Ovary (tissue), 9 donors: ENCODE results near the gene MBNL2. TPM values are rescaled to one million over a fixed set of nuclear protein-coding genes. Genes with fewer than 3 reads are reported as not detected.

Experiments
- DNase-seq, 5 donors: peaks; one replicate each; pipeline ENCODE4 v3.0.0-alpha.2; 2019 to 2020
- H3K27ac ChIP-seq, 2 donors: fragments of 200-600 bp; one replicate each; pipeline versions ENCODE4 v1.5.1 to v1.8.0; 2019 to 2022
- H3K27me3 ChIP-seq: fragments of 200-600 bp; one replicate; pipeline ENCODE4 v1.8.0; 2022
- H3K36me3 ChIP-seq: fragments of 200-600 bp; sonication (generic); one replicate; pipeline ENCODE4 v1.5.1; 2019
- H3K4me1 ChIP-seq: one replicate; pipeline ENCODE4 v1.8.1; 2013; ENCODE audit warnings: mild to moderate bottlenecking, moderate library complexity; ENCODE audit not compliant: insufficient read depth
- H3K4me3 ChIP-seq: fragments of 200-600 bp; sonication (generic); one replicate; pipeline ENCODE4 v1.5.1; 2017
- H3K9me3 ChIP-seq, 2 donors: fragments of 200-600 bp in 1 of 2; sonication (generic) in 1 of 2; one replicate each; pipeline versions ENCODE4 v1.5.1 to v1.8.1; 2013 to 2019; ENCODE audit warnings: mild to moderate bottlenecking in 1 of 2, moderate library complexity in 1 of 2
- EP300 ChIP-seq: sonication (generic); formaldehyde crosslinking; IDR thresholded peaks from one replicate; pipeline ENCODE4 v1.6.1; 2017; ENCODE audit warnings: antibody characterized with exemption
- POLR2A ChIP-seq: fragments of 450-650 bp; IDR thresholded peaks from one replicate; pipeline ENCODE4 v1.6.1; 2017; ENCODE audit warnings: antibody characterized with exemption, mild to moderate bottlenecking, moderate library complexity
- WGBS, 3 donors: extraction: QIAGEN DNeasy Blood & Tissue Kit in 1 of 3; methylation state at CpG; one replicate each; pipeline versions ENCODE4 v1.1.5 to v1.1.7; 2013 to 2017; 5-methylcytosine and 5-hydroxymethylcytosine counted together
- intact Hi-C, 4 donors: fragments of 100-400 bp; cut with DNase I; formaldehyde crosslinking; loops; one replicate each; pipeline versions ENCODE4 v1.11.0 to v1.15.1; 2022 to 2023
- polyA plus RNA-seq, 2 donors: library from polyadenylated mRNA; stranded (reverse); fragments of 200-250 nt in 1 of 2; fragments of 350-450 nt in 1 of 2; fragmentation: Illumina TruSeq in 1 of 2; extraction: RNeasy Lipid Tissue Mini Kit (QIAGEN cat#74804) in 1 of 2; gene quantifications; one replicate each; pipeline ENCODE4 v1.2.3, GENCODE V29; 2013 to 2014
- total RNA-seq, 7 donors: library from RNA; depleted of rRNA in 2 of 7; stranded (reverse); fragments of >200 nt in 2 of 7; fragmentation: NEBNext Ultra II Directional in 3 of 7; extraction: Animal tissue kit (Norgen Biotek cat#: 25700) in 3 of 7; gene quantifications; one replicate each; pipeline versions ENCODE4 v1.1.0 to v1.2.4, GENCODE V29; 2016 to 2023
- TF ChIP-seq, protein P1 (sequence below), 3 donors: fragments of 450-650 bp in 2 of 3; fragments of 200-600 bp in 1 of 3; IDR thresholded peaks; one replicate each; pipeline versions ENCODE4 v1.5.1 to v1.8.0; 2016 to 2022; ENCODE audit warnings: antibody characterized with exemption in 3 of 3, mild to moderate bottlenecking in 1 of 3
- donor health status: DM: no; HTN: no; CAD: no; lungs with moderate emphysema.
- donor health status: DM: no; HTN: no; CAD: no.
- donor health status: Bipolar disorder and iron deficiency.
- donor health status: DM: yes; HTN: yes; CAD: no.
- donor health status: DM: no; HTN: no; CAD: no.
- donor health status: DM: yes; HTN: yes; CAD: no.

The MBNL2 gene
- total and polyA plus RNA-seq, 9 donors = 43.7 to 110 (median 92.1) TPM

DNA sequence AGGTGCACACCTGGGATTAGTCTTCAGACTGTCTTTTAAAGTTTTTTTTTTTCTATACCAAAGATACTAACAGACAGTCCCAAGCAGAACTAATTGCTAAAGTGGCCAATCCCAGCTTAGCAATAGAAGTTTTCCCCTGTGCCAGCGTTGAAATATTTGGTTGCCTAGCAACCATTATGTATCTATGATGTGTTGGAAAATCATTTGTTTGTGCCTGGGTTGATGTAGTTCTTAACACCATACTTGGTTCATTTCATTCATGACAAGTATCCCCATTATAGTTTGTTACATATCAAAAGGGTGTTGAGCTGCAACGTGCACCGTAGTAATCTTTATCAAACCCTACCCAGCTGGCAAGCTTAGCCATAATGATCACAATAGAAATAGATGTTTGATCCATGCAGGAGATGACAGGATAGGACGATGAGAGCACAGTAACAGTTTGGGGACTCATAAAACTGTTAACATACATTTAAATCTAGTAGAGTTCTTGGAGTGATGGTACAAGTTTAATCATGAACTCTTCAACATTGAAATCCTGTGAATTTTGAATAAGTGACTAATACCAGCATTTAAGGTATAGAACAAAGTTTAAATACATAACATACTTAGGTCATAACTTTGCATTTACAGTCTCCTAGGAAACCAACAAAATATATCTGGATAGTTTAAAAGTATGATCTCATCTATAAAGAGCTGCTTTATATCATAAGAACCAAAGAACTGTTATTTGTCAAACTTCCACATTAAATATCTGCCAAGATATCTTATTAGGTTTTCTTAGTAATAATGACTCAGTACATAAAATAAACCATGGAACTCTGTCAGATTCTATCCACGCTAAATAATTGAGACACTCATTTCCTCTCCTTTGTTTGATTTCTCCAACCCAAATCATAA is 73.4 kb downstream of the MBNL2 start:
- Histone ChIP-seq H3K9me3 (no peaks in the 10 kb centered on the region), H3K27me3 (no peaks in the 10 kb centered on the region), H3K27ac (no peak overlapping the region), H3K4me3 (no peak overlapping the region), H3K36me3 (no peaks in the 10 kb centered on the region), H3K4me1 (peaks cover 9% of the 10 kb centered on the region)
- TF ChIP-seq, protein P1, sequence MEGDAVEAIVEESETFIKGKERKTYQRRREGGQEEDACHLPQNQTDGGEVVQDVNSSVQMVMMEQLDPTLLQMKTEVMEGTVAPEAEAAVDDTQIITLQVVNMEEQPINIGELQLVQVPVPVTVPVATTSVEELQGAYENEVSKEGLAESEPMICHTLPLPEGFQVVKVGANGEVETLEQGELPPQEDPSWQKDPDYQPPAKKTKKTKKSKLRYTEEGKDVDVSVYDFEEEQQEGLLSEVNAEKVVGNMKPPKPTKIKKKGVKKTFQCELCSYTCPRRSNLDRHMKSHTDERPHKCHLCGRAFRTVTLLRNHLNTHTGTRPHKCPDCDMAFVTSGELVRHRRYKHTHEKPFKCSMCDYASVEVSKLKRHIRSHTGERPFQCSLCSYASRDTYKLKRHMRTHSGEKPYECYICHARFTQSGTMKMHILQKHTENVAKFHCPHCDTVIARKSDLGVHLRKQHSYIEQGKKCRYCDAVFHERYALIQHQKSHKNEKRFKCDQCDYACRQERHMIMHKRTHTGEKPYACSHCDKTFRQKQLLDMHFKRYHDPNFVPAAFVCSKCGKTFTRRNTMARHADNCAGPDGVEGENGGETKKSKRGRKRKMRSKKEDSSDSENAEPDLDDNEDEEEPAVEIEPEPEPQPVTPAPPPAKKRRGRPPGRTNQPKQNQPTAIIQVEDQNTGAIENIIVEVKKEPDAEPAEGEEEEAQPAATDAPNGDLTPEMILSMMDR (IDR thresholded peaks at IDR 0.05) = no peak
- TF ChIP-seq POLR2A = no peak
- intact Hi-C loops = no loop called here
- no peak for DNase-seq
- 64 to 75% (median 72%) methylated on average over 5 of the region's 5 CpGs for WGBS, 3 donors

DNA sequence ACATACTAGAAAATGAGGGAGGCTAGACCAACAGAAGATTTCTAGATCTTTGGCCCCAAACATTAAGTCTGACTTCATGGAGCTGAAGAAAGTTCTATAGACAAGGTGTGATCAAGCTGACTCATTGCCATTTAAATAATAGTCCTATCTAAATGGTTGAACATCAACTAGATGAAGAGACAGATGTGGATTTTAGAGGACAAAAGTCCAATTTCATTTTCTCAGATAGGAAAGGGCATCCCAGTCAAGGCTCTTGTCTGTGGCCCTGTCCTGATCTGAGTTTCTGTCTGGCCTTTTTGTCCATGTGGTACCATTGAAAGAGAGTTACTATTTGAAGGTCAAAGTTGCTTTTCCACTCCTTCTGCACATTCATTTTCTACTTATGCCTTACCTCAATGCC is 74.6 kb downstream of the MBNL2 start:
- intact Hi-C loops = no loop called here
- Histone ChIP-seq H3K36me3 (no peaks in the 10 kb centered on the region), H3K4me3 (no peak overlapping the region), H3K4me1 (peaks cover 15% of the 10 kb centered on the region), H3K9me3 (no peaks in the 10 kb centered on the region), H3K27me3 (no peaks in the 10 kb centered on the region), H3K27ac (no peak overlapping the region)
- TF ChIP-seq, protein P1 (IDR thresholded peaks at IDR 0.05) = no peak
- TF ChIP-seq POLR2A = no peak
- no peak for TF ChIP-seq EP300
- DNase-seq = no peak

DNA sequence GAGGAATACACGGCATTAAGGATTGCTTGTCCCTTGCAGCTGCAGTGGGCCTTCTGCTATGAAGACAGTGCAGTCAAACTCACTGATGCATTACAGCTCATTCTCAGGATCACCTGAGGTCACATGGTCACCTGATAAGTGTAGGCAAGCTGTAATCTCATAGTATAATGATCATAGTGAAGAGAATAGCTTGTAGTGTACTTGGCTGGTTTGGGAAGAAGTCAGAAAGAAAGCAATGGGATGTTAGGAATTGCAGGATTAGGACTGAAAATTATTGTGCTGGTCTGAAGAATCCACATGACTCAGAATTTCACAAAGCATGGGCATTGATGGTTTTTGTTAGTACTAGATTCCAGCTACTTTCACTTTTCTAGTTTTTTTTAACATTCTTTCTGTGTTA is 76.7 kb downstream of the MBNL2 start:
- H3K4me3 ChIP-seq = no peak overlapping the region
- intact Hi-C loops = no loop called here
- H3K4me1 ChIP-seq = peaks cover 18% of the 10 kb centered on the region
- no peak overlapping the region for H3K27ac ChIP-seq
- H3K27me3 ChIP-seq = no peaks in the 10 kb centered on the region
- 87 to 93% (median 89%) methylated on average over 1 of the region's 1 CpG for WGBS, 3 donors
- H3K36me3 ChIP-seq = no peaks in the 10 kb centered on the region
- H3K9me3 ChIP-seq = no peaks in the 10 kb centered on the region
- TF ChIP-seq, protein P1 (IDR thresholded peaks at IDR 0.05) = no peak
- TF ChIP-seq EP300 = no peak
- TF ChIP-seq POLR2A = no peak
- no peak for DNase-seq

DNA sequence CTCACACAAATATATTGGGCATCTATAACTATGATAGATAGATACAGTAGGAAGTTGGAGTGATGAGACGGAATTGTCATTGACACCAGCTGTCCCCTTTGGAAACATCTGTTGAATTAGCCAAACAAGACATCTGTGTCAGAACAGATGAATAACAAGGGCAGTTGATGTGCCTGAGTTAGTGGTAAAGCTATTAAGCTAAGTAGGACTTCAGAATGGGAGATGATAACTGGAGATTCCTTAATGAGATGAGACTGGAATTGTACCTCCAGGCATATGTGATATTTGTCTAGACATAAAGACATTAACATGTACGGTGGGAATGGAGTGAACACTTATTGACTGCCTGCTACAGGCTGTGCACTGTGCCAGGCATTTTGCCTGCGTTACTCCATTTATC is 78.7 kb downstream of the MBNL2 start:
- Histone ChIP-seq H3K36me3 (no peaks in the 10 kb centered on the region), H3K9me3 (no peaks in the 10 kb centered on the region), H3K27ac (no peak overlapping the region), H3K4me3 (no peak overlapping the region), H3K4me1 (peaks cover 17% of the 10 kb centered on the region), H3K27me3 (no peaks in the 10 kb centered on the region)
- TF ChIP-seq, protein P1 (IDR thresholded peaks at IDR 0.05) = no peak
- TF ChIP-seq EP300 = no peak
- TF ChIP-seq POLR2A = no peak
- no peak for DNase-seq
- intact Hi-C loops = no loop called here
- WGBS, 3 donors = 63 to 93% (median 81%) methylated on average over 3 of the region's 3 CpGs
